ENCODE results near the gene EVI5. TPM values are rescaled to one million over a fixed set of nuclear protein-coding genes. Genes with fewer than 3 reads are reported as not detected.
"Not testable (repeated sequence)": the region's sequence is repeated elsewhere in the genome, so short reads cannot be mapped to it uniquely, and the experiment has no call there.

The EVI5 gene
- total RNA-seq, 1 donor from 2014 or later: 52.6 TPM

DNA sequence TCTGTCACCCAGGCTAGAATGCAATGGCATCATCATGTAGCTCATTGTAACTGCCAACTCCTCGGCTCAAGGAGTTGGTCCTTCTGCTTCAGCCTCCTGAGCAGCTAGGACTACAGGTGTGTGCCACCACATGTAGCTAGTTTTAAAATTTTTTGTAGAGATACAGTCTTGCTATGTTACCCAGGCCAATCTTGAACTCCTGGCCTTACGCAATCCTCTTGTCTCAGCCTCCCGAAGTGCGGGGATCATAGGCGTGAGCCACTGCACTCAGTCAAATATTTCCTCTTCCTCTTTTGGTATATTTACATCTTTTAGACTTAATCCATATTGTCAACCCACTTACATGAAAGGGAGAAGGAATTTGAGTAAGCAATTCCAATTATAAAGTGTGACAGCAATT, 121.1 kb downstream of the EVI5 start:
- H3K4me1 Mint-ChIP-seq (ENCODE audit: unreplicated experiment): no peaks in the 10 kb centered on the region
- no peak overlapping the region for H3K4me3 Mint-ChIP-seq (ENCODE audit: unreplicated experiment)
- H3K36me3 Mint-ChIP-seq (ENCODE audit: unreplicated experiment): peaks cover 27% of the 10 kb centered on the region
- no peaks in the 10 kb centered on the region for H3K27me3 Mint-ChIP-seq (ENCODE audit: unreplicated experiment)
- peaks cover 11% of the 10 kb centered on the region for H3K9me3 Mint-ChIP-seq (ENCODE audit: unreplicated experiment)
- TF ChIP-seq, protein P1, sequence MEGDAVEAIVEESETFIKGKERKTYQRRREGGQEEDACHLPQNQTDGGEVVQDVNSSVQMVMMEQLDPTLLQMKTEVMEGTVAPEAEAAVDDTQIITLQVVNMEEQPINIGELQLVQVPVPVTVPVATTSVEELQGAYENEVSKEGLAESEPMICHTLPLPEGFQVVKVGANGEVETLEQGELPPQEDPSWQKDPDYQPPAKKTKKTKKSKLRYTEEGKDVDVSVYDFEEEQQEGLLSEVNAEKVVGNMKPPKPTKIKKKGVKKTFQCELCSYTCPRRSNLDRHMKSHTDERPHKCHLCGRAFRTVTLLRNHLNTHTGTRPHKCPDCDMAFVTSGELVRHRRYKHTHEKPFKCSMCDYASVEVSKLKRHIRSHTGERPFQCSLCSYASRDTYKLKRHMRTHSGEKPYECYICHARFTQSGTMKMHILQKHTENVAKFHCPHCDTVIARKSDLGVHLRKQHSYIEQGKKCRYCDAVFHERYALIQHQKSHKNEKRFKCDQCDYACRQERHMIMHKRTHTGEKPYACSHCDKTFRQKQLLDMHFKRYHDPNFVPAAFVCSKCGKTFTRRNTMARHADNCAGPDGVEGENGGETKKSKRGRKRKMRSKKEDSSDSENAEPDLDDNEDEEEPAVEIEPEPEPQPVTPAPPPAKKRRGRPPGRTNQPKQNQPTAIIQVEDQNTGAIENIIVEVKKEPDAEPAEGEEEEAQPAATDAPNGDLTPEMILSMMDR (IDR thresholded peaks at IDR 0.05): no peak
- H3K27ac Mint-ChIP-seq (ENCODE audit: unreplicated experiment): no peak overlapping the region
- DNase-seq (ENCODE audit: extremely low spot score, unreplicated experiment): no peak

DNA sequence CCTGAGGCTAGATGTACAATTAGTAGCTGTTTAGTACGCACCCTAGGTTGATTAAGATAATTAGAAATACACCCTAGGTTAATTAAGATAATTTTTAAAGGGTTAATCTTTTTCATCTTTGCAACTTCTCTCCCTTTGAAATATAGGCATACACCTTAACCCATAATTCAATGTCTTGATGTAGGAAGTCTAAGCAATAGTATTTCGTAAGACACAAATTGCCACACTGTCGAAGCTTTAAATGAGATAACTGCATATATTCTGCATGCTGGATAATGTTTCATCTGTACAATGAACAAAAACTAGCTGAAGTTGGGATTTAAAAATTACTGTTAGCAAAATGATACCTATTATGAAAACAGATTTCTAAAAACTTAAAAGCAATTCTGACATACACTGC, 122.9 kb downstream of the EVI5 start:
- H3K27me3 Mint-ChIP-seq (ENCODE audit: unreplicated experiment): no peaks in the 10 kb centered on the region
- no peak overlapping the region for H3K4me3 Mint-ChIP-seq (ENCODE audit: unreplicated experiment)
- no peaks in the 10 kb centered on the region for H3K4me1 Mint-ChIP-seq (ENCODE audit: unreplicated experiment)

DNA sequence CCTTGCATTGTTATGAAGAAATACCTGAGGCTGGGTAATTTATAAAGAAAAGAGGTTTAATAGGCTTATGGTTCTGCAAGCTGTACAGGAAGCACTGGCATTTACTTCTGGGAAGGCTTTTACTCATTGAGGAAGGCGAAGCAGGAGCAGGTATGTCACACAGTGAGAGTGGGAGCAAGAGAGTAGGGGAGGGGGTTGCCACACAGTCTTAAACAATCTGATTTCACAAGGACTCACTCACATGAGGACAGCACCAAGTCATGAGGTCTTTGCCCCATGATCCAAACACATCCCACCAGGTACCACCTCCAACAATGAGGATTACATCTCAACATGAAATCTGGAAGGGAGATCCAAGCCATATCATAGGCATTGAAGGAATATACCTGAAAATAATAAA, 127.2 kb downstream of the EVI5 start:
- Mint-ChIP-seq H3K4me3 (ENCODE audit: unreplicated experiment) (no peak overlapping the region), H3K9me3 (ENCODE audit: unreplicated experiment) (peaks cover 53% of the 10 kb centered on the region), H3K27me3 (ENCODE audit: unreplicated experiment) (no peaks in the 10 kb centered on the region), H3K36me3 (ENCODE audit: unreplicated experiment) (peaks cover 69% of the 10 kb centered on the region), H3K27ac (ENCODE audit: unreplicated experiment) (no peak overlapping the region), H3K4me1 (ENCODE audit: unreplicated experiment) (no peaks in the 10 kb centered on the region)
- no peak for DNase-seq (ENCODE audit: extremely low spot score, unreplicated experiment)
- TF ChIP-seq, protein P1 (IDR thresholded peaks at IDR 0.05): no peak

More for the DNA sequence above, 122.9 kb downstream of the EVI5 start:
- peaks cover 23% of the 10 kb centered on the region for H3K9me3 Mint-ChIP-seq (ENCODE audit: unreplicated experiment)
- TF ChIP-seq, protein P1 (IDR thresholded peaks at IDR 0.05): no peak
- no peak overlapping the region for H3K27ac Mint-ChIP-seq (ENCODE audit: unreplicated experiment)
- no peak for DNase-seq (ENCODE audit: extremely low spot score, unreplicated experiment)
- H3K36me3 Mint-ChIP-seq (ENCODE audit: unreplicated experiment): peaks cover 41% of the 10 kb centered on the region

DNA sequence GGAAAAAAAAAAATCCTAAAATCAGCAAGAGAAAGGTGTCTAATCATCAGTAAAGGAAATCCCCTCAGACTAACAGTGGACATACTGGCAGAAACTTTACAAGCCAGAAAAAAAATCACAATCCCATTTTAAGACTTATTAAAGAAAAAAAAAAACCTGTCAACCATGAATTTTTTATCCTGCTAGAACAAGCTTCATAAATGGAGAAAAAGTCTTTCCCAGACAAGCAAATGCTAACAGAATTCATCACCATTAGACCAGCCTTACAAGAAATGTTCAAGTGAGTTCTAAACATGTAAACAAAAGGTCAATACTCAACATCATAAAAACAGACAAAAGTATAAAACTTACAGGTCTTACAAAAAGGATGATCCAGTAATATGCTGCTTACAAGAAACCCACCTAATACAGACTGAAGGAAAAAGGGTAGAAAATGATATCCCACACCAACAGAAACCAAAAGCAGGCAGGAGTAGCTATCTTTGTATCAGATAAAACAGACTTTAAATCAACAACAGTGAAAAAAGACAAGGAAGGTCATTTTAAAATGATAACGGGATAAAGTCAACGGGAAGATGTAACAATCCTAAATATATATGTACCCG, 129.6 kb downstream of the EVI5 start:
- no peaks in the 10 kb centered on the region for H3K4me1 Mint-ChIP-seq (ENCODE audit: unreplicated experiment)
- TF ChIP-seq, protein P1 (IDR thresholded peaks at IDR 0.05): no peak
- no peak overlapping the region for H3K27ac Mint-ChIP-seq (ENCODE audit: unreplicated experiment)
- H3K9me3 Mint-ChIP-seq (ENCODE audit: unreplicated experiment): peaks cover 52% of the 10 kb centered on the region
- no peak for DNase-seq (ENCODE audit: extremely low spot score, unreplicated experiment)
- H3K4me3 Mint-ChIP-seq (ENCODE audit: unreplicated experiment): no peak overlapping the region
- peaks cover 80% of the 10 kb centered on the region for H3K36me3 Mint-ChIP-seq (ENCODE audit: unreplicated experiment)
- H3K27me3 Mint-ChIP-seq (ENCODE audit: unreplicated experiment): no peaks in the 10 kb centered on the region

DNA sequence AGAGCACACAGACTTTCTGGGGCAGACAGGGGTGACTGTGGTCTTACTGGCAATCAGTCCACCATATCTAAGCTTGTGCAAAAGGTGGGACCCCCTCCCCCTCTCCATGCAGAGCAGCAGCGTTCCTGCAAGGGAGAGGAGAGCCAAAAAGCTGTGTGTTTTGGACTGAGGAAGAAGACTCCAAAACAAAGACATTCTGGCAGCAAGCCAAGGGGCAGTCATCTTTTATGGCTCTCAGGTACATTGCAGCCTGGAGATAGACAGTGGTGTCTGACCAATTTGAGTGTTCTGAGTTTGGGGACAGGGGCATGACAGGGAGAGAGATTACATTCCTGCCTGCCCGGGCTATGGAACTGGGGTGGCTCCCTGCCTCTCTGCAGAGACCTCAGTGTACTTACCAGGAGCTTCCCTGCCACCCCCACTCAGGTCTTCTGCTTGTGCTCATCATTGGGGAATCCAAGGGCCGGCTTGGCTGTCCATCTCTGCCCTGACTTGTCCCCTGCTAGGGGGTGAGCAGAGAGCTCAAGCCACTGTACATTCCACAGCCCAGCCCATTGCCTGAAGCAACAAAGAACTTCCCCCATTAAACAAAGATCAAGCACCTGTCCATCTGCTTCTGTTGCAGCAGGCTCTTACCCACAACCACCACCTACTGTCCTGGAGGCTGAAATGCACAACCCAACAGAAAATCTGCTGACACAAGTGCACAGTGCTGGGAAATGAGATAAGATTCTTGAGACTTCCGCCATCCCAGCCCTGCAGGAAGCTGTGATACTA, 131.1 kb downstream of the EVI5 start:
- Mint-ChIP-seq H3K36me3 (ENCODE audit: unreplicated experiment) (peaks cover 72% of the 10 kb centered on the region), H3K4me1 (ENCODE audit: unreplicated experiment) (no peaks in the 10 kb centered on the region), H3K4me3 (ENCODE audit: unreplicated experiment) (no peak overlapping the region), H3K27ac (ENCODE audit: unreplicated experiment) (no peak overlapping the region), H3K9me3 (ENCODE audit: unreplicated experiment) (peaks cover 42% of the 10 kb centered on the region), H3K27me3 (ENCODE audit: unreplicated experiment) (no peaks in the 10 kb centered on the region)
- no peak for DNase-seq (ENCODE audit: extremely low spot score, unreplicated experiment)
- TF ChIP-seq, protein P1 (IDR thresholded peaks at IDR 0.05): no peak

DNA sequence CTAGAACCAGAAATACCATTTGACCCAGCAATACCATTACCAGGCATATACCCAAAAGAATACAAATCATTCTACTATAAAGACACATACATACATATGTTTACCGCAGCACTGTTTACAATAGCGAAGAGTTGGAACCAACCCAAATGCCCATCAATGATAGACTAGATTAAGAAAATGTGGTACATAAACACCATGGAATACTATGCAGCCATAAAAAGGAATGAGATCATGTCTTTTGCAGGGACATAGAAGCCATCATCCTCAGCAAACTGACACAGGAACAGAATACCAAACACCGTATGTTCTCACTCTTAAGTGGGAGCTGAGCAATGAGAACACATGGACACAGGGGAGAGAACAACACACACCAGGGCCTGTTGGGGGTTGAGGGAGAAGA, 144.2 kb downstream of the EVI5 start:
- H3K36me3 Mint-ChIP-seq (ENCODE audit: unreplicated experiment): peaks cover 13% of the 10 kb centered on the region

More for the DNA sequence above, 144.2 kb downstream of the EVI5 start:
- H3K27me3 Mint-ChIP-seq (ENCODE audit: unreplicated experiment); H3K27ac Mint-ChIP-seq (ENCODE audit: unreplicated experiment); H3K4me3 Mint-ChIP-seq (ENCODE audit: unreplicated experiment); DNase-seq (ENCODE audit: extremely low spot score, unreplicated experiment); H3K4me1 Mint-ChIP-seq (ENCODE audit: unreplicated experiment); H3K9me3 Mint-ChIP-seq (ENCODE audit: unreplicated experiment): not testable (repeated sequence)

Measured in osteocyte (in vitro differentiated cells).